Sigmoid colon (tissue), 4 donors: ENCODE data around the gene RRP1.

Source experiments
- EP300 ChIP-seq, 4 donors: sonication (generic); formaldehyde crosslinking; IDR thresholded peaks; one replicate each; pipeline ENCODE4 v1.6.1; 2017; ENCODE audit warnings: antibody characterized with exemption in 4 of 4
- POLR2A ChIP-seq, 2 donors: fragments of 450-650 bp; IDR thresholded peaks; one replicate each; pipeline ENCODE4 v1.6.1; 2016; ENCODE audit warnings: antibody characterized with exemption in 2 of 2, mild to moderate bottlenecking in 2 of 2, moderate library complexity in 2 of 2
- POLR2AphosphoS5 ChIP-seq, 4 donors: sonication (generic); formaldehyde crosslinking; IDR thresholded peaks; one replicate each; pipeline ENCODE4 v1.6.1; 2017; ENCODE audit warnings: antibody characterized with exemption in 4 of 4
- TF ChIP-seq, protein P1 (sequence below), 4 experiments: fragments of 450-650 bp in 3 of 4; fragments of 200-600 bp in 1 of 4; IDR thresholded peaks; one replicate each; pipeline ENCODE4 v1.5.1; 2016 to 2019; ENCODE audit warnings: antibody characterized with exemption in 4 of 4, mild to moderate bottlenecking in 3 of 4, moderate library complexity in 2 of 4

DNA sequence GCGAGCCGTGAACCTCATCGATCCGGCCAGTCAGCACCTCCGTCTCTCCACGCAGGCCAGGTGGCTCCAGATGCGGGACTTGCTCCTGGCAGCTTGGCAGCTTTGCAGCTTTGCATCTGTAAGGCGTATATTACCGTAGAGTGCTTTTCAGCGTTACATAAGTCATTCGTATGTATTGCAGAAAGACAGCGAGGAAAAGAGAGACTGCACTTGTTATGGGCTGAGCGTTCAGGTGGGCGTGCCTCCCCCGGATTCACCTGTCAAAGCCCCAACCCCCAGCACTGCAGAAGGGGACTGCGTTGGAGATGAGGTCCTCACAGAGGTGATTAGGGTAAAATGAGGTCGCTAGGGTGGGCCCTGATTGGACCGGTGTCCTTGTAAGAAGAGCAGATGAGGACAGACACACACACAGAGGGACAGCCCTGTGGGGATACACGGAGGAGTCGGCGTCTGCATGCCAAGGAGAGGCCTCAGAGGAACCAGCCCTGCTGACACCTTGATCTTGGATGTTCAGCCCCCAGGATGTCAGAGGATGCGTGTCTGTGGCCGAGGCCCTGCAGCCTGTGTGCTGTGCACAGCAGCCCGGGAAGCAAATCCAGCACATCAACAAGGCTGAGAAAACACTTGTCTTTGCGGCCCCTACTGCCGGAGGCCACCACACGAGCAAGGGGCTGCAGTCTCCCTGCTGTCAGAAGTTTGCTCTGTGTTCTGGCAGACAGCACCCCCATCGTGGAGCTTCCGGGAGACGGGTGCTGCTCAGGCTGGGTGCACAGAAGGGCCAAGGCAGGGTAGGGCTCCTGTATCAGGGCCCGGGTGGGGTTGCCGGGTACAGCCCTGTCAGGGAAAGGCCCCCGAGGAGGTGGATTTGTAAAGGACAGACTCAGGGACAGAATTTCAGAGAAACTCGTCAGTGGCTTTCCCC, 64.7 kb downstream of the RRP1 start:
- TF ChIP-seq, protein P1, sequence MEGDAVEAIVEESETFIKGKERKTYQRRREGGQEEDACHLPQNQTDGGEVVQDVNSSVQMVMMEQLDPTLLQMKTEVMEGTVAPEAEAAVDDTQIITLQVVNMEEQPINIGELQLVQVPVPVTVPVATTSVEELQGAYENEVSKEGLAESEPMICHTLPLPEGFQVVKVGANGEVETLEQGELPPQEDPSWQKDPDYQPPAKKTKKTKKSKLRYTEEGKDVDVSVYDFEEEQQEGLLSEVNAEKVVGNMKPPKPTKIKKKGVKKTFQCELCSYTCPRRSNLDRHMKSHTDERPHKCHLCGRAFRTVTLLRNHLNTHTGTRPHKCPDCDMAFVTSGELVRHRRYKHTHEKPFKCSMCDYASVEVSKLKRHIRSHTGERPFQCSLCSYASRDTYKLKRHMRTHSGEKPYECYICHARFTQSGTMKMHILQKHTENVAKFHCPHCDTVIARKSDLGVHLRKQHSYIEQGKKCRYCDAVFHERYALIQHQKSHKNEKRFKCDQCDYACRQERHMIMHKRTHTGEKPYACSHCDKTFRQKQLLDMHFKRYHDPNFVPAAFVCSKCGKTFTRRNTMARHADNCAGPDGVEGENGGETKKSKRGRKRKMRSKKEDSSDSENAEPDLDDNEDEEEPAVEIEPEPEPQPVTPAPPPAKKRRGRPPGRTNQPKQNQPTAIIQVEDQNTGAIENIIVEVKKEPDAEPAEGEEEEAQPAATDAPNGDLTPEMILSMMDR (IDR thresholded peaks at IDR 0.05) = no peak
- no peak for TF ChIP-seq POLR2AphosphoS5 (IDR thresholded peaks at IDR 0.05)
- no peak for TF ChIP-seq POLR2A (IDR thresholded peaks at IDR 0.05)
- TF ChIP-seq EP300 (IDR thresholded peaks at IDR 0.05) = no peak
